ENCODE results near the gene HAVCR2. TPM values are rescaled to one million over a fixed set of nuclear protein-coding genes. Genes with fewer than 3 reads are reported as not detected.
A peak's percentile ranks its signal among the peaks of the same experiment; 100 is the strongest.

HAVCR2 gene
- total and polyA plus RNA-seq, 9 of the 15 experiments (the other 6 are each of a cell fraction or from before 2014, with no cell fraction given), result 0.04 to 0.11 (median 0.06) TPM; not detected in 5

- no peak for TF ChIP-seq DIDO1 (tag; IDR thresholded peaks at IDR 0.05; ENCODE audit: low read depth)
- TF ChIP-seq THRAP3 (IDR thresholded peaks at IDR 0.05; ENCODE audit: borderline replicate concordance), result peak; percentile 59; the same call in 1 of the 2 replicates
- no peak for TF ChIP-seq CHD2 (IDR thresholded peaks at IDR 0.05; ENCODE audit: low read depth, low read length)
- no peak for TF ChIP-seq KAT8 (IDR thresholded peaks at IDR 0.05; ENCODE audit: low read depth)
- peak in 1 of 2 experiments; percentile 7; a peak in 1 of 3 replicates for TF ChIP-seq CBX3 (IDR thresholded peaks at IDR 0.05; ENCODE audit: borderline replicate concordance in 1 of 2, low read length in 2 of 2)
- no peak for TF ChIP-seq ZNF174 (CRISPR knock-in tag; IDR thresholded peaks at IDR 0.05)
- peak; percentile 20; the same call in 1 of the 2 replicates for TF ChIP-seq L3MBTL2 (IDR thresholded peaks at IDR 0.05)
- TF ChIP-seq, protein P1, sequence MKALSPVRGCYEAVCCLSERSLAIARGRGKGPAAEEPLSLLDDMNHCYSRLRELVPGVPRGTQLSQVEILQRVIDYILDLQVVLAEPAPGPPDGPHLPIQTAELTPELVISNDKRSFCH (CRISPR knock-in tag; IDR thresholded peaks at IDR 0.05), result no peak
- TF ChIP-seq, protein P1 (tag; IDR thresholded peaks at IDR 0.05), result no peak
- TF ChIP-seq ZBED1 (IDR thresholded peaks at IDR 0.05), result no peak
- peak; percentile 54 for TF ChIP-seq HNRNPLL (IDR thresholded peaks at IDR 0.05; ENCODE audit: low read depth, low read length, poor library complexity, severe bottlenecking)
- TF ChIP-seq SRSF7 (optimal IDR thresholded peaks at IDR 0.05; ENCODE audit: low read depth, low read length), result no peak
- TF ChIP-seq CXXC5 (CRISPR knock-in tag; IDR thresholded peaks at IDR 0.05), result no peak
- peak in 1 of 2 experiments; percentile 32; a peak in 2 of 4 replicates for TF ChIP-seq FOXK2 (conservative IDR thresholded peaks at IDR 0.05 in 1 of 2, IDR thresholded peaks at IDR 0.05 in 1 of 2; ENCODE audit: low read depth in 2 of 2)
- peak; percentile 92 for TF ChIP-seq PKNOX1 (IDR thresholded peaks at IDR 0.05)
- TF ChIP-seq KDM2B (CRISPR knock-in tag; IDR thresholded peaks at IDR 0.05), result no peak
- TF ChIP-seq RBBP5 (IDR thresholded peaks at IDR 0.05; ENCODE audit: borderline replicate concordance, insufficient read depth, low read length, poor library complexity, severe bottlenecking), result peak; percentile 9
- TF ChIP-seq BRD9 (IDR thresholded peaks at IDR 0.05; ENCODE audit: low read depth, partially characterized antibody), result peak; percentile 67
- TF ChIP-seq MYBL2 (IDR thresholded peaks at IDR 0.05; ENCODE audit: low read depth), result 0 out of 2 replicates have a peak, but pooled peaks have one; percentile 3
- no peak for TF ChIP-seq MYBL2 (CRISPR knock-in tag; IDR thresholded peaks at IDR 0.05; ENCODE audit: borderline replicate concordance)
- no peak for TF ChIP-seq RFX1 (IDR thresholded peaks at IDR 0.05)
- TF ChIP-seq ZNF764 (CRISPR knock-in tag; IDR thresholded peaks at IDR 0.05; ENCODE audit: low read depth), result no peak
- TF ChIP-seq ZC3H4 (CRISPR knock-in tag; IDR thresholded peaks at IDR 0.05; ENCODE audit: borderline replicate concordance), result no peak
- no peak for TF ChIP-seq SMARCA4 (IDR thresholded peaks at IDR 0.05)
- TF ChIP-seq PTBP1 (IDR thresholded peaks at IDR 0.05; ENCODE audit: low read depth, low read length), result no peak
- peak; percentile 53; the same call in 1 of the 2 replicates for TF ChIP-seq ATF7 (IDR thresholded peaks at IDR 0.05)
- peak; percentile 20; the same call in 1 of the 2 replicates for TF ChIP-seq MTA2 (IDR thresholded peaks at IDR 0.05; ENCODE audit: low read depth)
- TF ChIP-seq ZFX (CRISPR knock-in tag; IDR thresholded peaks at IDR 0.05), result 0 out of 2 replicates have a peak, but pooled peaks have one; percentile 17
- TF ChIP-seq CBX1 (IDR thresholded peaks at IDR 0.05; ENCODE audit: low read depth), result no peak
- TF ChIP-seq HDAC3 (IDR thresholded peaks at IDR 0.05; ENCODE audit: borderline replicate concordance, partially characterized antibody), result peak; percentile 19
These were observed 34.5 kb upstream of the HAVCR2 start (continued) for GRCh38 chr5:157143127-157143971.

Data from K562 (cell line).